Body of pancreas (tissue), 4 donors: Measurements from ENCODE around the gene MRPS18A. TPM values are rescaled to one million over a fixed set of nuclear protein-coding genes. Genes with fewer than 3 reads are reported as not detected.
"Not testable (repeated sequence)": the region's sequence is repeated elsewhere in the genome, so short reads cannot be mapped to it uniquely, and the experiment has no call there.

Experiments
- ATAC-seq: fragments of 150-250 bp; one replicate; pipeline ENCODE4 v1.9.1; 2016
- DNase-seq, 4 donors: peaks; one replicate each; pipeline ENCODE4 v3.0.0-alpha.2; 2019
- H3K27ac ChIP-seq, 4 donors: fragments of 200-600 bp; sonication (generic); 1 replicate in 3 of 4; 2 replicates in 1 of 4; pipeline versions ENCODE4 v1.5.1 to v1.6.1; 2016 to 2019; ENCODE audit warnings: mild to moderate bottlenecking in 1 of 4, mixed read lengths in 1 of 4, moderate library complexity in 1 of 4
- H3K27me3 ChIP-seq, 2 donors: fragments of 200-600 bp; sonication (generic); one replicate each; pipeline ENCODE4 v1.6.0; 2016; ENCODE audit warnings: mild to moderate bottlenecking in 1 of 2
- H3K36me3 ChIP-seq, 2 donors: fragments of 200-600 bp; sonication (generic); replicated peaks in 1 of 2; 2 replicates each; pipeline ENCODE4 v1.5.1; 2016; ENCODE audit warnings: low read depth in 2 of 2; ENCODE audit not compliant: insufficient read depth in 1 of 2
- H3K4me1 ChIP-seq: fragments of 200-600 bp; sonication (generic); one replicate; pipeline ENCODE4 v1.6.0; 2016
- H3K4me3 ChIP-seq, 2 donors: fragments of 200-600 bp; sonication (generic); 1 replicate in 1 of 2; 2 replicates in 1 of 2; pipeline ENCODE4 v1.5.1; 2016 to 2019
- H3K9me3 ChIP-seq, 3 donors: fragments of 200-600 bp; sonication (generic); 1 replicate in 2 of 3; 2 replicates in 1 of 3; pipeline ENCODE4 v1.5.1; 2016
- CTCF ChIP-seq, 7 experiments: fragments of 450-650 bp in 4 of 7; fragments of 200-600 bp in 3 of 7; sonication (generic) in 3 of 7; IDR thresholded peaks; one replicate each; pipeline ENCODE4 v1.5.1; 2016 to 2019; ENCODE audit warnings: antibody characterized with exemption in 7 of 7
- POLR2A ChIP-seq, 3 donors: fragments of 450-650 bp; IDR thresholded peaks; one replicate each; pipeline ENCODE4 v1.6.1; 2016; ENCODE audit warnings: antibody characterized with exemption in 3 of 3, mild to moderate bottlenecking in 2 of 3
- WGBS, 2 donors: methylation state at CpG; one replicate each; pipeline ENCODE4 v1.1.5; 2017; 5-methylcytosine and 5-hydroxymethylcytosine counted together
- intact Hi-C: fragments of 100-400 bp; cut with DNase I; formaldehyde crosslinking; loops from one replicate; pipeline ENCODE4 v1.15.1; 2023
- total RNA-seq, 2 donors: library from RNA; depleted of rRNA; stranded (reverse); fragments of >200 nt; gene quantifications; one replicate each; pipeline ENCODE4 v1.1.0, GENCODE V29; 2016

Gene MRPS18A
- total RNA-seq, 2 donors from 2014 or later, result 16.9 to 36.3 TPM

- DNase-seq (peak; percentile 74 to 96 (median 88)), ATAC-seq (peak; percentile 80)
- Histone ChIP-seq H3K27me3 (no peaks in the 10 kb centered on the region), H3K4me3 (no peak overlapping the region), H3K36me3 (no peaks in the 10 kb centered on the region), H3K9me3 (no peaks in the 10 kb centered on the region), H3K4me1 (peaks cover 65% of the 10 kb centered on the region), H3K27ac (peak overlapping the region; percentile 74 to 82 (median 78))
- TF ChIP-seq POLR2A (IDR thresholded peaks at IDR 0.05), result peak in 2 of 3 donors; percentile 49 to 62
- TF ChIP-seq CTCF (IDR thresholded peaks at IDR 0.05), result no peak
- intact Hi-C loops, result no loop called here
- WGBS, 2 donors, result 35 to 42% methylated on average over 13 to 15 of the region's 15 CpGs
These were observed 15.2 kb upstream of the MRPS18A start for GRCh38 chr6:43702534-43703440.

GRCh38 chr6:43702171-43702533 lies 14.6 kb upstream of the MRPS18A start:
- Histone ChIP-seq H3K4me3 (no peak overlapping the region), H3K4me1 (peaks cover 65% of the 10 kb centered on the region), H3K27me3 (no peaks in the 10 kb centered on the region), H3K9me3 (no peaks in the 10 kb centered on the region), H3K36me3 (no peaks in the 10 kb centered on the region), H3K27ac (peak overlapping the region; percentile 74 to 82 (median 78))
- intact Hi-C loops, result no loop called here
- no peak for TF ChIP-seq POLR2A (IDR thresholded peaks at IDR 0.05)
- no peak for TF ChIP-seq CTCF (IDR thresholded peaks at IDR 0.05)
- ATAC-seq (no peak), DNase-seq (no peak)
- 24 to 31% methylated on average over 2 of the region's 2 CpGs for WGBS, 2 donors

- intact Hi-C loops, H3K27me3 ChIP-seq, DNase-seq, H3K4me3 ChIP-seq, H3K9me3 ChIP-seq, ATAC-seq, H3K36me3 ChIP-seq: not testable (repeated sequence)
- H3K27ac ChIP-seq, result peak overlapping the region in 1 of 4 donors; percentile 54
- WGBS, 2 donors, result 68 to 71% methylated on average over 10 of the region's 10 CpGs
- H3K4me1 ChIP-seq, result peaks cover 65% of the 10 kb centered on the region
These were observed 13.5 kb upstream of the MRPS18A start for GRCh38 chr6:43700939-43701560.

- intact Hi-C loops, result no loop called here
- H3K27ac ChIP-seq, result peak overlapping the region; percentile 22 to 70 (median 62)
- no peak overlapping the region for H3K4me3 ChIP-seq
- no peaks in the 10 kb centered on the region for H3K27me3 ChIP-seq
- ATAC-seq, result no peak
- 38 to 39% methylated on average over 7 of the region's 7 CpGs for WGBS, 2 donors
- H3K4me1 ChIP-seq, result peaks cover 53% of the 10 kb centered on the region
- TF ChIP-seq CTCF (IDR thresholded peaks at IDR 0.05), result no peak
- no peak for TF ChIP-seq POLR2A (IDR thresholded peaks at IDR 0.05)
- no peaks in the 10 kb centered on the region for H3K36me3 ChIP-seq
- H3K9me3 ChIP-seq, result no peaks in the 10 kb centered on the region
- peak in 2 of 4 donors; percentile 26 to 46 for DNase-seq
These were observed 12.1 kb upstream of the MRPS18A start for GRCh38 chr6:43699564-43700186.
